OCI-LY1 (cell line): ENCODE measurements around the gene GRIK3.

Source experiments
- CTCF ChIP-seq: fragments of 200-600 bp; sonication (generic), shearing (Covaris generic); IDR thresholded peaks from 2 replicates; pipeline ENCODE4 v1.5.1; 2017; ENCODE audit warnings: mild to moderate bottlenecking, antibody characterized with exemption, low read length, moderate library complexity, mixed read lengths
- EZH2 ChIP-seq: fragments of 200-600 bp; sonication (generic), shearing (Covaris generic); IDR thresholded peaks from 2 replicates; pipeline ENCODE4 v1.8.0; 2017; ENCODE audit warnings: borderline replicate concordance, mixed run types, mild to moderate bottlenecking, antibody characterized with exemption, low read length, moderate library complexity, mixed read lengths

- TF ChIP-seq CTCF = no peak
- TF ChIP-seq EZH2 = no peak
Measured at GRCh38 chr1:36888811-36889477, 145.4 kb downstream of the GRIK3 start.
